Hepatocyte (in vitro differentiated cells): ENCODE results near the gene TMED9. TPM values are rescaled to one million over a fixed set of nuclear protein-coding genes. Genes with fewer than 3 reads are reported as not detected.
"Not testable (repeated sequence)": the region's sequence is repeated elsewhere in the genome, so short reads cannot be mapped to it uniquely, and the experiment has no call there.

Source experiments
- DNase-seq: peaks from one replicate; pipeline ENCODE4 v3.0.0-alpha.2; 2016; ENCODE audit warnings: low spot score
- H2AFZ ChIP-seq: fragments of 200-600 bp; sonication (generic); 2 replicates; pipeline ENCODE4 v1.6.0; 2016; ENCODE audit warnings: antibody characterized with exemption, mild to moderate bottlenecking
- H3K27ac ChIP-seq: fragments of 200-600 bp; sonication (generic); 2 replicates; pipeline ENCODE4 v1.5.1; 2016; ENCODE audit warnings: mild to moderate bottlenecking
- H3K27me3 ChIP-seq: fragments of 200-600 bp; sonication (generic); 2 replicates; pipeline ENCODE4 v1.6.1; 2016
- H3K36me3 ChIP-seq: fragments of 200-600 bp; sonication (generic); replicated peaks from 2 replicates; pipeline ENCODE4 v1.5.1; 2016; ENCODE audit warnings: low read depth; ENCODE audit not compliant: insufficient read depth
- H3K4me1 ChIP-seq: fragments of 200-600 bp; sonication (generic); 2 replicates; pipeline ENCODE4 v1.5.1; 2016; ENCODE audit warnings: mild to moderate bottlenecking, moderate library complexity; ENCODE audit not compliant: insufficient read depth
- H3K4me2 ChIP-seq: fragments of 200-600 bp; sonication (generic); 2 replicates; pipeline ENCODE4 v1.6.0; 2016
- H3K4me3 ChIP-seq: fragments of 200-600 bp; sonication (generic); 2 replicates; pipeline ENCODE4 v1.5.1; 2016; ENCODE audit warnings: mild to moderate bottlenecking
- H3K79me2 ChIP-seq: fragments of 200-600 bp; sonication (generic); 2 replicates; pipeline ENCODE4 v1.6.0; 2017; ENCODE audit warnings: mild to moderate bottlenecking
- H3K9me2 ChIP-seq: fragments of 200-600 bp; sonication (generic); replicated peaks from 2 replicates; pipeline ENCODE4 v1.6.0; 2017; ENCODE audit warnings: mild to moderate bottlenecking; ENCODE audit not compliant: insufficient read depth
- H3K9me3 ChIP-seq: fragments of 200-600 bp; sonication (generic); 2 replicates; pipeline ENCODE4 v1.5.1; 2016; ENCODE audit warnings: low read depth, mild to moderate bottlenecking
- H4K20me1 ChIP-seq: fragments of 200-600 bp; sonication (generic); 2 replicates; pipeline ENCODE4 v1.6.0; 2016; ENCODE audit warnings: mild to moderate bottlenecking; ENCODE audit not compliant: insufficient read depth, poor library complexity, severe bottlenecking
- CTCF ChIP-seq: fragments of 200-600 bp; sonication (generic); IDR thresholded peaks from 2 replicates; pipeline ENCODE4 v1.5.1; 2016; ENCODE audit warnings: antibody characterized with exemption, mild to moderate bottlenecking; ENCODE audit not compliant: poor library complexity
- EZH2 ChIP-seq: fragments of 200-600 bp; sonication (generic); IDR thresholded peaks from 2 replicates; pipeline ENCODE4 v1.6.1; 2016; ENCODE audit warnings: antibody characterized with exemption, mild to moderate bottlenecking, borderline replicate concordance
- EZH2phosphoT487 ChIP-seq: fragments of 200-600 bp; sonication (generic); IDR thresholded peaks from one replicate; pipeline ENCODE4 v1.6.1; 2018; ENCODE audit warnings: antibody characterized with exemption, mild to moderate bottlenecking, low read depth, moderate library complexity; ENCODE audit not compliant: unreplicated experiment, severe bottlenecking
- WGBS: methylation state at CpG from one replicate; pipeline ENCODE4 v1.1.6; 2016; ENCODE audit warnings: low lambda C conversion rate; ENCODE audit errors: missing lambda C conversion rate; 5-methylcytosine and 5-hydroxymethylcytosine counted together
- polyA plus RNA-seq: library from polyadenylated mRNA; unstranded; fragments of >200 nt; fragmentation: Nextera tagmentation; extraction: Ambion mirVana; gene quantifications from 2 replicates; pipeline ENCODE4 v1.2.1, GENCODE V29; 2016
- total RNA-seq: library from RNA; depleted of rRNA; stranded (reverse); fragments of >200 nt; gene quantifications from 2 replicates; pipeline ENCODE4 v1.2.3, GENCODE V29; 2014

TMED9 gene
- total and polyA plus RNA-seq, 2 experiments from 2014 or later = 187 to 512 TPM

GRCh38 chr5:177557796-177558195 lies 34.2 kb upstream of the TMED9 start:
- H3K4me2 ChIP-seq = no peak overlapping the region
- peak overlapping the region; percentile 88 for H3K27ac ChIP-seq
- H3K36me3 ChIP-seq = no peaks in the 10 kb centered on the region
- no peaks in the 10 kb centered on the region for H3K27me3 ChIP-seq
- no peak overlapping the region for H3K4me3 ChIP-seq
- TF ChIP-seq EZH2 (no peak), EZH2phosphoT487 (no peak), CTCF (no peak)
- H2AFZ ChIP-seq = no peak overlapping the region
- no peak for DNase-seq
- H3K4me1 ChIP-seq = peaks cover 19% of the 10 kb centered on the region
- WGBS = 87% methylated on average over 5 of the region's 5 CpGs
- H3K9me3 ChIP-seq = no peaks in the 10 kb centered on the region
- H4K20me1 ChIP-seq = peaks cover 10% of the 10 kb centered on the region
- no peaks in the 10 kb centered on the region for H3K9me2 ChIP-seq
- peaks cover 16% of the 10 kb centered on the region for H3K79me2 ChIP-seq

- H3K4me3 ChIP-seq, H4K20me1 ChIP-seq, H3K9me2 ChIP-seq, H3K36me3 ChIP-seq, H2AFZ ChIP-seq, H3K9me3 ChIP-seq, H3K4me2 ChIP-seq, H3K79me2 ChIP-seq, DNase-seq, H3K27me3 ChIP-seq: not testable (repeated sequence)
- WGBS = 37% methylated on average over 8 of the region's 8 CpGs
- Histone ChIP-seq H3K4me1 (peaks cover 13% of the 10 kb centered on the region), H3K27ac (peak overlapping the region; percentile 88)
Observed at GRCh38 chr5:177559446-177559941, 32.5 kb upstream of the TMED9 start.

DNA sequence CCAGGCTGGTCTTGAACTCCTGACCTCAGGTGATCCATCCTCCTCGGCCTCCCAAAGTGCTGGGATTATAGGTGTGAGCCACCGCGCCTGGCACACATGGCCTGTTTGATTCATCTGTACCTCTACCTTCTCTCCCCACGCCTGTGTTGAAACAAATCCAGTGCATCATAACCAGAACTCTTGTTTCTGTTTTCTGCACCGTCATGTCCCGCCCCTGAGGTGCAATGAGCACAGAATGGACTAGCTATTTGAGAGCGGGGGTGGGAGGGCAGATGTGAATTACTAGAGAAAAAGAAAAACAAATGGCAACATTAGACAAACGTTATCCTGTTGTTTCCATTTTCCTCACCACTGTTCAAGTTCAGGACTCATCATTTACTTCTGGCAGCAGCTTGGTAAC lies 27.0 kb upstream of the TMED9 start:
- Histone ChIP-seq H3K4me2 (no peak overlapping the region), H3K27ac (no peak overlapping the region), H4K20me1 (no peaks in the 10 kb centered on the region), H3K79me2 (no peaks in the 10 kb centered on the region), H3K4me3 (no peak overlapping the region), H2AFZ (no peak overlapping the region), H3K4me1 (no peaks in the 10 kb centered on the region), H3K9me2 (no peaks in the 10 kb centered on the region), H3K9me3 (no peaks in the 10 kb centered on the region), H3K27me3 (no peaks in the 10 kb centered on the region), H3K36me3 (no peaks in the 10 kb centered on the region)
- DNase-seq = no peak
- WGBS = 87% methylated on average over 8 of the region's 8 CpGs
- no peak for TF ChIP-seq CTCF
- no peak for TF ChIP-seq EZH2phosphoT487
- no peak for TF ChIP-seq EZH2

DNA sequence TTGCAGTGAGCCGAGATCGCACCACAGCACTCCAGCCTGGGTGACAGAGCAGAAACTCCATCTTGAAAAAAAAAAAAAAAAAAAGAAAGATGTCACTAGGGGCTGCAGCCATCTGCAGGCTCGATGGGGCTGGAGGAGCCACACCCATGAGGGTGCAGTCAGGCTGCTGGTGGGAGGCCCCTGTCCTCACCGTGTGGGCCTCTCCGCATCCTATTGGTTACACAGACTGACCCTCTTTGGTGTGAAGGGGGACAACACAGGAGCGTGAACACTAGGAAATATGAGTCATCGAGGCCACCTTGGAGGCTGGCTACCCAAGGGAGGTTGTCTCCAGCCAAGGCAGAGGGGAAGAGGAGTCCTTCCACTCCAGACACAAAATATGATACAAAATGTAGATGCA lies 23.7 kb upstream of the TMED9 start:
- H3K4me2 ChIP-seq = no peak overlapping the region
- DNase-seq = no peak
- no peaks in the 10 kb centered on the region for H3K9me2 ChIP-seq
- H3K9me3 ChIP-seq = no peaks in the 10 kb centered on the region
- H3K79me2 ChIP-seq = no peaks in the 10 kb centered on the region
- H4K20me1 ChIP-seq = no peaks in the 10 kb centered on the region
- no peak overlapping the region for H3K4me3 ChIP-seq
- WGBS = 87% methylated on average over 7 of the region's 7 CpGs
- H3K4me1 ChIP-seq = no peaks in the 10 kb centered on the region
- H2AFZ ChIP-seq = no peak overlapping the region
- no peak overlapping the region for H3K27ac ChIP-seq
- no peaks in the 10 kb centered on the region for H3K36me3 ChIP-seq
- no peak for TF ChIP-seq EZH2
- TF ChIP-seq CTCF = no peak
- no peak for TF ChIP-seq EZH2phosphoT487
- H3K27me3 ChIP-seq = no peaks in the 10 kb centered on the region
